Left kidney (tissue), 8 donors: ENCODE data around the gene TARBP1. TPM values are rescaled to one million over a fixed set of nuclear protein-coding genes. Genes with fewer than 3 reads are reported as not detected.
"Not testable (repeated sequence)": the region's sequence is repeated elsewhere in the genome, so short reads cannot be mapped to it uniquely, and the experiment has no call there.

ENCODE experiments used
- DNase-seq: peaks from one replicate; pipeline ENCODE4 v3.0.0-alpha.2; 2013
- long read RNA-seq, 8 donors: transcript quantifications; one replicate each; lab custom pipeline, GENCODE V29; 2026
- polyA plus RNA-seq: library from polyadenylated mRNA; unstranded; fragments of 120-200 nt; gene quantifications from one replicate; pipeline ENCODE4 v1.2.1, GENCODE V29; 2013; ENCODE audit not compliant: insufficient read length

TARBP1 gene, protein sequence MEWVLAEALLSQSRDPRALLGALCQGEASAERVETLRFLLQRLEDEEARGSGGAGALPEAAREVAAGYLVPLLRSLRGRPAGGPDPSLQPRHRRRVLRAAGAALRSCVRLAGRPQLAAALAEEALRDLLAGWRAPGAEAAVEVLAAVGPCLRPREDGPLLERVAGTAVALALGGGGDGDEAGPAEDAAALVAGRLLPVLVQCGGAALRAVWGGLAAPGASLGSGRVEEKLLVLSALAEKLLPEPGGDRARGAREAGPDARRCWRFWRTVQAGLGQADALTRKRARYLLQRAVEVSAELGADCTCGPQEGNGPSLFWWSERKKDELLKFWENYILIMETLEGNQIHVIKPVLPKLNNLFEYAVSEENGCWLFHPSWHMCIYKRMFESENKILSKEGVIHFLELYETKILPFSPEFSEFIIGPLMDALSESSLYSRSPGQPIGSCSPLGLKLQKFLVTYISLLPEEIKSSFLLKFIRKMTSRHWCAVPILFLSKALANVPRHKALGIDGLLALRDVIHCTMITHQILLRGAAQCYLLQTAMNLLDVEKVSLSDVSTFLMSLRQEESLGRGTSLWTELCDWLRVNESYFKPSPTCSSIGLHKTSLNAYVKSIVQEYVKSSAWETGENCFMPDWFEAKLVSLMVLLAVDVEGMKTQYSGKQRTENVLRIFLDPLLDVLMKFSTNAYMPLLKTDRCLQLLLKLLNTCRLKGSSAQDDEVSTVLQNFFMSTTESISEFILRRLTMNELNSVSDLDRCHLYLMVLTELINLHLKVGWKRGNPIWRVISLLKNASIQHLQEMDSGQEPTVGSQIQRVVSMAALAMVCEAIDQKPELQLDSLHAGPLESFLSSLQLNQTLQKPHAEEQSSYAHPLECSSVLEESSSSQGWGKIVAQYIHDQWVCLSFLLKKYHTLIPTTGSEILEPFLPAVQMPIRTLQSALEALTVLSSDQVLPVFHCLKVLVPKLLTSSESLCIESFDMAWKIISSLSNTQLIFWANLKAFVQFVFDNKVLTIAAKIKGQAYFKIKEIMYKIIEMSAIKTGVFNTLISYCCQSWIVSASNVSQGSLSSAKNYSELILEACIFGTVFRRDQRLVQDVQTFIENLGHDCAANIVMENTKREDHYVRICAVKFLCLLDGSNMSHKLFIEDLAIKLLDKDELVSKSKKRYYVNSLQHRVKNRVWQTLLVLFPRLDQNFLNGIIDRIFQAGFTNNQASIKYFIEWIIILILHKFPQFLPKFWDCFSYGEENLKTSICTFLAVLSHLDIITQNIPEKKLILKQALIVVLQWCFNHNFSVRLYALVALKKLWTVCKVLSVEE (N-terminal part only)
- 123 TPM for polyA plus RNA-seq
- long read RNA-seq, donor 1, full-length matches to known transcripts, result 2 of 2 reads
- long read RNA-seq, donor 1, partial matches to known transcripts, result 0 of 2 reads
- long read RNA-seq, donor 1, other reads (novel, unspliced or antisense), result 0 of 2 reads
- long read RNA-seq, donor 2, partial matches to known transcripts, result 0 of 5 reads
- long read RNA-seq, donor 2, other reads (novel, unspliced or antisense), result 0 of 5 reads
- long read RNA-seq, donor 3, transcript TARBP1-205 (2 exons, 457 nt), result major isoform, 5 of 14 reads
- long read RNA-seq, donor 3, partial matches to known transcripts, result 6 of 14 reads
- long read RNA-seq, donor 3, other reads (novel, unspliced or antisense), result 0 of 14 reads
- long read RNA-seq, donor 4, partial matches to known transcripts, result 0 of 1 reads
- long read RNA-seq, donor 4, other reads (novel, unspliced or antisense), result 0 of 1 reads
- long read RNA-seq, donor 5, full-length matches to known transcripts, result 3 of 11 reads
- long read RNA-seq, donor 5, partial matches to known transcripts, result 8 of 11 reads
- long read RNA-seq, donor 5, other reads (novel, unspliced or antisense), result 0 of 11 reads
- long read RNA-seq, donor 6, partial matches to known transcripts, result 7 of 7 reads
- long read RNA-seq, donor 6, other reads (novel, unspliced or antisense), result 0 of 7 reads
- long read RNA-seq, donor 7, transcript TARBP1-202 (8 exons, 1,650 nt), result major isoform, 5 of 26 reads
- long read RNA-seq, donor 7, partial matches to known transcripts, result 21 of 26 reads
- long read RNA-seq, donor 7, other reads (novel, unspliced or antisense), result 0 of 26 reads
- long read RNA-seq, donor 8, full-length matches to known transcripts, result 3 of 3 reads
- long read RNA-seq, donor 8, partial matches to known transcripts, result 0 of 3 reads
- long read RNA-seq, donor 8, other reads (novel, unspliced or antisense), result 0 of 3 reads

DNA sequence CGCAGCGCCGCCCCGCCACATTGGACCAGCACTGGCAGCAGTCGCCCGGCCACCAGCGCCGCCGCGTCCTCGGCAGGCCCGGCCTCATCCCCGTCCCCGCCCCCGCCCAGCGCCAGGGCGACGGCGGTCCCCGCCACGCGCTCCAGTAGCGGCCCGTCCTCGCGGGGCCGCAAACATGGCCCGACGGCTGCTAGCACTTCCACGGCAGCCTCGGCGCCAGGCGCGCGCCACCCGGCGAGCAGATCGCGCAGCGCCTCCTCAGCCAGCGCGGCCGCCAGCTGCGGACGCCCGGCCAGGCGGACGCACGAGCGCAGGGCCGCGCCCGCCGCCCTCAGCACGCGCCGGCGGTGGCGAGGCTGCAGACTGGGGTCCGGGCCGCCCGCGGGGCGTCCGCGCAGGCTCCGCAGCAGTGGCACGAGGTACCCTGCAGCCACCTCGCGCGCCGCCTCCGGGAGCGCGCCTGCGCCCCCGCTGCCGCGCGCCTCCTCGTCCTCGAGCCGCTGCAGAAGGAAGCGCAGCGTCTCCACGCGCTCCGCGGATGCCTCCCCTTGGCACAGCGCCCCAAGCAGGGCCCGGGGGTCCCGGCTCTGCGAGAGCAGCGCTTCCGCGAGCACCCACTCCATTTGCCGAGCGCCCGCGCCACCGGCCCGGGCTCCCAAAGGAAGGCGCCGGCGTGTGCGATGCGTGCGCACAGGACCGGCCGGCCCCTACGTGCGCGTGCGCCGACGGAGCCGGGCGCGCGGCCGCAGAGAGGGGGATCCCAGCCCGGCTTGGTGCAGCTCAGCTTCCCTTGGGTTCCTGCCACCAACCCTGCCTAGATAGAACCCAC lies at the start of gene TARBP1:
Gene TARBP1 (minus strand): TSS at position 699 of the 829 bp plus-strand sequence. CDS start 76 bp downstream, at position 623.
- peak; percentile 82 for DNase-seq

DNA sequence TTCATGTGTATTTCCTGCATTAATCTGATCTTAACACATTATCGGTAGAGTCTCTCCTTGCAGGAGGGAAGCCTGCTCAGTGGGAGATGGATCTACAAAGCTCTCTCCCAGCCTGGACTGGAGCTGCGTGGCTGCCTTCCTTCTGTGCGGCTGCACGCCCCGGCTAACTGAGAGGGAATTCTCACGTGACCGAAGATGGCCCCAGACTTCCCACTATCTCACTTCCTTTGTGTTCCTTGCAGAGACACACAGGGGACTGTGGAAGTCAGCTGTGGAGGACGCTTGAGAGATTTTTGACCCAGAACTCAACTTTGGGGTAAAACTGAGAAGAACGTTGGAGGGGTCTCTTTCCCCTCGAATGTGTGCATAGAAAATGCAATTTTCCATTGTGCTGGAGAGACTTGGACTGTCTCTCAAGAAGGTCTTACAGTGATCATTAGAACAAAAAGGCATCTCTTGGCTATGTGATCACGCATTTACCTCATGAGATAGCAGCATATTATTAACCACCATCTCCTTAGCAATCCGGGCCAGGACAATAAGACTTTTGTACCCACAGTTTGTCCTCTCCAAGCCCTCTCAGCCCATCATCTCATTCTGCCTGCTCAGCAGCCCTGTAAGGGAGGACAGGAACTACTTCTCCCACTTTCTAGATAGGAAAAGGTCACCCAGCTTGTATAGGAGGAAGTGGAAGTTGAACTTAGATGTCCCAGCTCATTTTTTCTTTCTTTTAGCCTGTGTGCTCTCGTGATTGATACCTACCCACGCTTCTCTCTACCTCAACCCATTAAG lies 49.3 kb upstream of the TARBP1 start:
- no peak for DNase-seq

DNA sequence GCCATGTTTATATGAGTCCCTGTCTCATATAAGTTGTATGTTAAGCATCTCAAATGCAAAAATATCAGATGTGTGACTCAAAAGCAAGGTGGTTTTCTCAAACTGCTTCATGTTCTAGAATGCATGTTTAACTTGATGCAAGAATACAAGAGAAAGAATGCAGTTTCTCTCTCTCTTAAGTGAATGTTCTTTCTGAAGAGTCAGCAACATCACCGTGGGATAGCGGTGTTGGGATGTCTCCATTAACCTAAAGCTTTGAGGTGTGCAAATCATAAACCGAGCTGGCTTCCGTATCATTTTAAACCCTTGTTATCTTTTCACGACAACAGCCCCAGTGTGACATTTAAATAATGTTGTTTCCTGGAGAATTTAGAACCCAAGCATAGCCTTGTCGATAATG lies 48.4 kb upstream of the TARBP1 start:
- DNase-seq, result no peak

DNA sequence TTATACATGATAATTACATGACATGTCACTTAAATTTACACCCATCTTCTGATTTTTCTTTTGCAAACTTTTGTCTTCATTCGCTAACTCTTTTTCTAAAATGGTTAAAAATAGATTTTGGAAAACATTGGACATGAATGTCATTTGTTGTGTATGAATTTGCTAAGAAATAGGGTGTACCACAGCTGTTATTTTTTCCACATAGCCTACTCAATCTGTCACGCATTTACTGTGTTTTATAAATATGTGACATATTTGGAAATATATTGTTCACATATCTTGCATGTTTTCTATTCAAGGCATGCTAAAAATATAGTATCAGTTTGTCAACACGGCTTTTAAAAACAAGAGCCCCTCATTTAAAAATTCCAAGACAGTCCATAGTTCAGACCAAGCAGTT lies 47.9 kb upstream of the TARBP1 start:
- DNase-seq, result no peak

DNA sequence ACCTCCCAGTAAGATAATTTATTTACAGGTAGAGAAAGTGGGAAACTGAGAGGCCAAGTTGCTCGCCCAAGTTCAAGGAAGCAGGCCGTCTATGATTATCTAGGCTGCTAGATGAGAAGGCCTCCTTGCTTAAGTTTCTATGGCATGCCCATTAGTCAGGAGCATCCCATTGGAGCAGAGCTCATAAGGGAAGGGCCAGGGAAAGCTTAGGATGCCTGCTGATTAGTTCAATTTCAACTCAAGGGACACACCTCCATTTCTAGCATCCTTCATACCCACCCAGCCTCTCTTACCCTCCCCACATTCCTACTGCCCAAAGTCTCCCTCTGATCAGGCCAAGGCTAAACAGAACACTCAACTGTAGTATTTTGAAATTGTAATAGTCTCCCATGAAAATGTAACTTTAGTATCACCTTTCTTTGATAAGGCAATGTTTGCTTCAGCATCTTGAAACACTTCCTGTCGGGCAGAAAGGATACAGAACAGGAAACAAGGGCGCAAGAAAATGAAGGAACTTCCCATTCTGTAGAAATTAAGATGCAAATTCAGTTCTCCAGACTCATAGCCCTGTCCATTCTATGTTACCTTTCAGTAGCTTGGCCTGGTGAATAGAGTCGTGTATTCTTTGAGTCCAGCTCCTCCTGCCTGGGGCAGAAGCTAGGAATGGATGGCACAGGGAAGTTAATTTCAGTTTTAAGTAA lies 46.3 kb upstream of the TARBP1 start:
- DNase-seq, result no peak

DNA sequence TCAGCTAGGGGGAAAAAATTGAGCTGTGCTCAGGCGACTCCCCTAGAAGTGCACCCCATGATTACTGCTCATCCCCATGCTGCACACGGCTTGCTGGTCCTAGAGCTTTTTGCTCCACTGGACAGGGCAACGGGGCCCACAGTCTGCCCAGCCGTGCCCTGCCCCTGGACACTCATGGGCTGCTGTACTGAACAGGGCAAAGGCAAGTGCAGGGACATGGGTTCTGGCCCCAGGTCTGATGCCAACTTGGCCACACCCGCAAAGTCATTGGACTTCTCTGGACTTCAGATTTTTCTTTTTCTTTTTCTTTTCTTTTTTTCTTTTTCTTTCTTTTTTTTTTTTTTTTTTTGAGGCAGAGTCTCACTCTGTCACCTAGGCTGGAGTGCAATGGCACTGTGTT lies 42.9 kb upstream of the TARBP1 start:
- DNase-seq, result no peak

DNA sequence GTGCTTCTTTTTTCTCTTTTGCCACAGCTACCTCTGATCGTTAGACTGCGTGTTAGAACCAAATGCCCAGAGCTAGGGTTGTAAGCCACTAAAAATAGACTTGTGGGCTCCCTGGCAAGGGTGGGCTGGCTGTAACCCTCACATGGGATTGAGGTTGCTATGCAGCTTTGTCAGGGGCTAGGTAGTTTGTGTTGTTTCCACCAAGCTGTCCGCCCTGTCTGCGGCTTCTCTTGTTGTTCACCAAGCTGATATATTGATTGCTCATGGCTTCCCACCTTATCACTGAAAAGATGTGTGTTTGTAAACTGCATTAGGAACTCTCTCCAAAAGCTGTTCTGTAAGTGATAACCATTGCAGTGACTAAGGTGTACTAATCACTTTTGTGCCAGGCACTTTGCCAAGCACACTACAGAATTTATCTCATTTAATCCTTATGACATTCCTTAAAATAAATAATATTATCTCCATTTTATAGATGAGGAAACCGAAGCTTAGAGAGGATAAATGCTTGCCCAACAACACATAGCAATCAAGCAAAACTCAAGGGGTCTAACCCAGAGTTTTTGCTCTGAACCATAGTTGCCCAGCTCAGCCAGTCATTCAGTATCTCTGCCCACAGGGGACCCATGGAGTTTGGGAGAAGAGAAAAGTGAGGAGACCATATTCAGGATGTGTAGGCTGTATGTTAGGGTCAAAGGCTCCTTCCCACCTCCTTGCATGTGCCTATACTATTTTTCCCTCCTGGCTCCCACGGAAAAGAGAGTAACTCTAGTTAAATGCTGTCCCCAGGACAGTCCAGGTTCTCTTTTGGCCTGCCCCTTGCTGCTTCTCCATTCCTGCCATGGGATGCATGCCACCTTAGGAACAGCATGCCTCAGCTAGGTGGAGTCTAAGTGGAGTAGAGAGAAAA lies 42.2 kb upstream of the TARBP1 start:
- no peak for DNase-seq

DNA sequence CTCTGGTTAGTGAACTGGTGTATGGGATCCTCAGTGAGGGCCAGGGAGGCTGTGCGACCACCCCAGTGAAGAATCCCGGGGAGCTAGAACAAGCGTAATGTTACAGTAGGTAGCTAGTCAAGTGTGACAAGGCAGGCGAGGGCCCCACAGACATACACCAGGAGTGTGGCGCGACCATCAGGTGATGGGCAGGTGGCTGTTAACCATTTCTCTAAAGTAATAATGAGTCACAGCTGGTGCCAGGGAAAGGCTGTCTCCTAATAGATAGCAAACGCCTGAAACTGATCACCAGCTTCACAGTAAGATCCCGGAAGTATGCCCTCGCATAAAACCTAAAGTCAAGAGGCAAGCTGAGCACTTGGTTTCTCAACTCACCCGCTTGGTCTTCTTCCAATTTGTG lies 40.5 kb upstream of the TARBP1 start:
- no peak for DNase-seq

DNA sequence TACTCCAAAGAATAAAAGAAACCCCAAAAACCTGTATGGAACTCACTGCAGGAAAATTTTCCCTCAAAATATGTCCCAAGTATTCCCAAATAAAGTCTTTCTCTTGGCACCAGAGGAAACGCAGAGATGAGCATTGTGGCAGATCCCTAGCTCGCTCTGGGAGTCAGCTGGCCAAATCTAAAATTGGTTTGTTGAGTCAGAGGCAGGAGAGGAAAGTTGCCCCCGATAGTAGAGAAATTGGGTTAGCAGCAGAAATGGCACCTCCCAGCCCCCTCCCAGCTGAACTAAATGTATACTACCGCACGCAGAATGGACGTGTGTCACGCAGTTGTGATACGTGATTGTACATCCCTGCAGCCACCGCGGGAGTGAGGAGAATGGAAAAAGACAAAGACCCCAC lies 39.9 kb upstream of the TARBP1 start:
- DNase-seq, result no peak

DNA sequence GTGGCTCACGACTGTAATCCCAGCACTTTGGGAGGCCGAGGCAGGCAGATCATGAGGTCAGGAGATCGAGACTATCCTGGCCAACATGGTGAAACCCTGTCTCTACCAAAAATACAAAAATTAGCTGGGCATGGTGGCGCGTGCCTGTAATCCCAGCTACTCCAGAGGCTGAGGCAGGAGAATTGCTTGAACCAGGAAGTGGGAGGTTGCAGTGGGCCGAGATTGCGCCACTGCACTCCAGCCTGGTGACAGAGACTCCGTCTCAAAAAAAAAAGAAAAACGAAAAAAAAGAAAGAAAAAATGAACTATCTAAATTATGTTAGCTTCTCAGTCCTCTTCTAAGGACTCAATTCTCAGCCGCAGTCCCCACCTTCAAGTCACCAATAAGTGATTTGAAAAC lies 39.1 kb upstream of the TARBP1 start:
- DNase-seq, result not testable (repeated sequence)

DNA sequence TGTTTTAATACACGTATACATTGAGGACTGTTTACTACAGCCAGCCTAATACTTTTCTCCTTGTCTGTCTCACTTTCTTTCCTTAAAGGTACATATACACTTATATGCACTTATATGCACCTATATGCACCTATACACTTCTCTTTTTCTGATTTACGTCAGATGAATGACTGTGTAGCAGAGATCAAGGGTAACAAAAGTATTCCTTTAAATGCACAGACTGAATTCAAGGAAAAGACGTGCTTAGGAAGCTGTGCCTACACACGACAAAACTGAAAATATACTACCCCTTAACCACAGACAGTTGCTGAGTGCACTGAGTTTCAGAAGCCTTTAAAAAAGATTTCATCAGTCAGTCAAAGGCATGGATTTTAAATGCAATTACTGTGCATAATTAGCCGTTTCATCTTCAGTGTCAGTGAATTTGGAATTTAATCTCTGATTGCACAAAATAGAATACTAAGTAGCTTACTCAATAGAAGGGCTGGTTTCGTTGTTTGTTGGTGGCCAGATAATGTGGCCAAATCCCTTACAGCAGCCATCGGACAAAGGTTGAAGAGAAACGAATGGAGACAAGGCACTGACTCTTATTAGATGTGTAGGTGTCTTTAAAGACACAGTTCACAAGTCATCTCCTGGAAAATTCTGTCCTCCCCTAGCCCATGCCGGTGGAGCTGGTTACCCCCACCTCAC lies 38.3 kb upstream of the TARBP1 start:
- DNase-seq, result no peak

DNA sequence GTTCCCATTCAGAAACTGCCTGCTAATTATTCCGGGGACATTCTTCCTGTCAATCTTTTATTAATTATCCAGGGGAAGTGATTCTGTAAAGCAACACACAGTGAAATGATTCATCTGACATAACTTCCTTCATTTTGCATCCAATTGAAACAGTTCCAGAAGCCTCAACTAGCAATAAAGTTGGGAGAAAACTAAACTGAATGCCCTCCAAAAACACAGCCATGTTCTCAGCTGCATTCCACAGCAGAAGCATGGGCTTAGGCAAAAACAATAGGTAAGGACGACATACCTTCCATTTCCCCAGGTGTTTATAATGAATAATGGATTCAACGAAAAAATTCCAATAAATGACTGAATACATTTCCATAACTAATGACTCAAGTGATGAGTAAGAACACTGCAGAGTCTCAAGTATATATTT lies 36.9 kb upstream of the TARBP1 start:
- no peak for DNase-seq

DNA sequence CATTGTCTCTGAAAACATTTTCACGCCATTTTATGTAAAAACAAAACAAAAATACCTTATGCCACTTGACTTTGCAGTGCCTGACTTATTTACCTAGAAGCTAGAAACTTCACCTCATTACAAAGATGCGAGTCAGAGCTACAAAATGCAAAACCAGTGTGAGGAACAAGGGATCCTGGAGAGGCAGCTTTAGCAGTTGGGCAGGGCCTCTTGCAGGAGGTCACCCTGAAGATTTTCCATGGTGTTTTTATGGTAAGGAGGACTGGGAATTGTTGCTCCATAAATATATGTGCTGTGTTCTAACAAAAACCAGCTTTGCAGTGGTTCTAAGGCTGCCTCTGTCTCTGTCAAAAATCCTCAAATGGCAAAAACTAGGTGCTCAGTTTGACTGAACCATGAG lies 36.4 kb upstream of the TARBP1 start:
- no peak for DNase-seq

DNA sequence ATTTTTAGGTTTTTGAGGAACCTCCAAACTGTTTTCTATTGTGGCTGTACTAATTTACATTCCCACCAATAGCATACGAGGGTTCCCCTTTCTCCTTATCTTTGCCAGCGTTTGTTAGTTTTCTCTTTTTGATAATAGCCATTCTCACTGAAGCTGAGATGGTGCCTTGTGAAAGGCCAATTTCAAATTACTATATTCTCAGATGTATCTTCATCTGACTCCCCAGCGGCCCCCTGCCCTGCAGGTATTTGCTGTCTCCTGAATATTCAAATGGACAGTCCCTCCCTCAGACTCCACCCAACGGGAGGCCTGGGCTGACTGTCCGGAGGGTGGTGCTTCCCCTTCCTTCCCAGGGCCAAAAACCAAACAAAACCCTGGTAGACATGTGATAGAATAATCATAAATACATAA lies 33.5 kb upstream of the TARBP1 start:
- DNase-seq, result no peak

DNA sequence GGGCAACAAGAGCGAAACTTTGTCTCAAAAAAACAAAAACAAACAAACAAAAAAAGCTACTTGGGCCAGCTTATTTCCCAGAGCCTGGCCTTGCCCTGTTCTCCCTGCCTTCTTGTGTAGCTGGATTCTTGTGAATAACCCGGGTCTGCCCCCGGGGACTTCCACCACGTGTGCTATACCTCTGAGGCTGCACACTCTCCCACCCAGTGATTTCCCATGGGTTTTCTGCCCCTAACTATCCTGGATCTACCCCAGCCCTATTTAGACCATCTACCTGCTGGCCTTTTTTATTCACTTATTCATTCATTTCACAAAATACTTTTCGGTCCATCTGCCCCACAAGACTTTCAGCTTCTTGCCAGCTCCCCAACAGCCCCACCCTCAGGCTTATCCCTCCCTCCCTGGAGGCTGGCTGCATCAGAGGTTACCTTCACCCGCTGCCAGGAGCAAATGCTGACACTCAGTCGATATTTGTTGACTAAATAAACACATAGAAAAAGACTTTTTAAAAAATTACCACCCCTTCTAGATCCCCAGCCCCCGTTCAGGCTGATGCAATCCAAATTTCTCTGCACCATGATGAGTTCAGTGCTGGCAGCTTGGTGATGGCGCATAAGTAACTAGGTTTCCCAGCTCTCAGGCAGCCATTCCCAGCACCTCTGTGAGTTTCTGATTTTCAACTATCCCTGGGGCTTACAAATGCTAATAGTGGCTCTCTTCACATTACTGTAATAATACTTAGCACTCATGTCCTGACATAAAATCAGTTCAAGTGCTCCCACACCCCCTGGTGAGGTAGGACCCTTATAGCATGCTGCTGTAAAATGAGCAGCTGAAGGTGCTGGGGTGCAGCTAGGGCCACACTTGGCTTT lies 30.7 kb upstream of the TARBP1 start:
- no peak for DNase-seq
